Kidney (tissue), 14 donors: ENCODE results near the gene CREB3L2. TPM values are rescaled to one million over a fixed set of nuclear protein-coding genes. Genes with fewer than 3 reads are reported as not detected.
"Not testable (repeated sequence)": the region's sequence is repeated elsewhere in the genome, so short reads cannot be mapped to it uniquely, and the experiment has no call there.

Source experiments
- DNase-seq, 5 donors: peaks; one replicate each; pipeline ENCODE4 v3.0.0-alpha.2; 2013 to 2020
- FAIRE-seq: peaks from 2 replicates; lab custom pipeline; 2012; peaks lifted over from hg19 to GRCh38; lab: Jason Lieb, UNC
- H3K27ac ChIP-seq, 2 donors: one replicate each; pipeline ENCODE4 v1.7.0; 2013; ENCODE audit warnings: low read depth in 2 of 2, low read length in 2 of 2, inconsistent platforms in 1 of 2
- H3K27me3 ChIP-seq: one replicate; pipeline ENCODE4 v1.7.1; 2013; ENCODE audit warnings: low read length, inconsistent platforms; ENCODE audit not compliant: control insufficient read depth, insufficient read depth
- H3K36me3 ChIP-seq, 3 donors: one replicate each; pipeline versions ENCODE4 v1.7.0 to v1.7.1; 2013; ENCODE audit warnings: low read length in 3 of 3, control low read depth in 1 of 3, inconsistent platforms in 1 of 3; ENCODE audit not compliant: insufficient read depth in 3 of 3, control insufficient read depth in 2 of 3
- H3K4me1 ChIP-seq, 3 donors: one replicate each; pipeline versions ENCODE4 v1.7.0 to v1.7.1; 2013; ENCODE audit warnings: low read length in 3 of 3, inconsistent platforms in 1 of 3, low read depth in 1 of 3; ENCODE audit not compliant: control insufficient read depth in 2 of 3, insufficient read depth in 2 of 3
- H3K4me3 ChIP-seq, 3 donors: one replicate each; pipeline versions ENCODE4 v1.7.0 to v1.8.1; 2013; ENCODE audit warnings: low read length in 3 of 3, control low read depth in 1 of 3, inconsistent platforms in 1 of 3
- H3K9ac ChIP-seq, 3 donors: one replicate each; pipeline versions ENCODE4 v1.7.0 to v1.7.1; 2013; ENCODE audit warnings: low read length in 3 of 3, control low read depth in 1 of 3, inconsistent platforms in 1 of 3
- H3K9me3 ChIP-seq, 3 donors: one replicate each; pipeline versions ENCODE4 v1.7.0 to v1.7.1; 2013; ENCODE audit warnings: low read length in 3 of 3, control low read depth in 1 of 3, inconsistent platforms in 1 of 3; ENCODE audit not compliant: control insufficient read depth in 2 of 3, insufficient read depth in 1 of 3
- CTCF ChIP-seq: IDR thresholded peaks from 3 replicates; pipeline ENCODE4 v1.5.1; 2012; ENCODE audit warnings: mild to moderate bottlenecking, moderate library complexity, borderline replicate concordance; ENCODE audit not compliant: insufficient read depth; ENCODE audit errors: extremely low read depth
- intact Hi-C: fragments of 100-400 bp; cut with DNase I; formaldehyde crosslinking; loops from one replicate; pipeline ENCODE4 v1.11.1; 2022
- polyA plus RNA-seq: library from polyadenylated mRNA; stranded (reverse); fragments of 350-450 nt; fragmentation: Illumina TruSeq; extraction: RNeasy Lipid Tissue Mini Kit (QIAGEN cat#74804); gene quantifications from one replicate; pipeline ENCODE4 v1.2.3, GENCODE V29; 2014; ENCODE audit warnings: low read depth, low replicate concordance; ENCODE audit not compliant: insufficient read depth
- total RNA-seq: library from RNA; stranded (reverse); fragmentation: NEBNext Ultra II Directional; extraction: Animal tissue kit (Norgen Biotek cat#: 25700); gene quantifications from one replicate; pipeline ENCODE4 v1.2.1, GENCODE V29; 2021
- donor health status: control.
- donor health status: control.
- donor health status: control.
- donor health status: control.
- donor health status: control.
- donor health status: DM: yes; HTN: yes; CAD: no.
- donor health status: Normal renal cell carcinoma (clear cell type).

CREB3L2 gene
- total and polyA plus RNA-seq, 2 donors from 2014 or later = 18.5 to 114 TPM

GRCh38 chr7:138047907-138048306 lies 46.0 kb upstream of the CREB3L2 start:
- no peak for TF ChIP-seq CTCF
- intact Hi-C loops = no loop called here
- Histone ChIP-seq H3K4me1 (no peaks in the 10 kb centered on the region), H3K36me3 (no peaks in the 10 kb centered on the region), H3K4me3 (no peak overlapping the region), H3K9ac (no peak overlapping the region), H3K27me3 (no peaks in the 10 kb centered on the region), H3K9me3 (no peaks in the 10 kb centered on the region), H3K27ac (no peak overlapping the region)
- DNase-seq (no peak), FAIRE-seq (no peak)

GRCh38 chr7:138044897-138045296 lies 43.0 kb upstream of the CREB3L2 start:
- Histone ChIP-seq H3K9ac (no peak overlapping the region), H3K27ac (no peak overlapping the region), H3K27me3 (no peaks in the 10 kb centered on the region), H3K9me3 (no peaks in the 10 kb centered on the region), H3K4me3 (no peak overlapping the region), H3K36me3 (no peaks in the 10 kb centered on the region), H3K4me1 (no peaks in the 10 kb centered on the region)
- DNase-seq (no peak), FAIRE-seq (no peak)
- intact Hi-C loops = no loop called here
- no peak for TF ChIP-seq CTCF

GRCh38 chr7:138040063-138040462 lies 38.2 kb upstream of the CREB3L2 start:
- H3K27ac ChIP-seq, intact Hi-C loops, DNase-seq, H3K27me3 ChIP-seq, H3K36me3 ChIP-seq, H3K9me3 ChIP-seq, FAIRE-seq, H3K4me3 ChIP-seq, H3K9ac ChIP-seq, H3K4me1 ChIP-seq: not testable (repeated sequence)

GRCh38 chr7:138036135-138036534 lies 34.2 kb upstream of the CREB3L2 start:
- H3K4me1 ChIP-seq = peaks cover 0 to 2% (median 0%) of the 10 kb centered on the region in 3 donors
- no peak for DNase-seq
- no peak overlapping the region for H3K9ac ChIP-seq
- no peak overlapping the region for H3K27ac ChIP-seq
- peak; percentile 41 for FAIRE-seq
- no peaks in the 10 kb centered on the region for H3K27me3 ChIP-seq
- no peaks in the 10 kb centered on the region for H3K36me3 ChIP-seq
- H3K9me3 ChIP-seq = no peaks in the 10 kb centered on the region
- intact Hi-C loops = no loop called here
- no peak overlapping the region for H3K4me3 ChIP-seq
- no peak for TF ChIP-seq CTCF
